GM18519 (cell line): Measurements from ENCODE around the gene ZSCAN31.
"Not testable (repeated sequence)": the region's sequence is repeated elsewhere in the genome, so short reads cannot be mapped to it uniquely, and the experiment has no call there.

ENCODE experiments used
- ATAC-seq: cut with Tn5 transposase; IDR thresholded peaks from one replicate; pipeline ENCODE4 v1.9.1; 2021; ENCODE audit warnings: mild to moderate bottlenecking, moderate library complexity; ENCODE audit not compliant: unreplicated experiment, low FRiP score

ZSCAN31 gene

DNA sequence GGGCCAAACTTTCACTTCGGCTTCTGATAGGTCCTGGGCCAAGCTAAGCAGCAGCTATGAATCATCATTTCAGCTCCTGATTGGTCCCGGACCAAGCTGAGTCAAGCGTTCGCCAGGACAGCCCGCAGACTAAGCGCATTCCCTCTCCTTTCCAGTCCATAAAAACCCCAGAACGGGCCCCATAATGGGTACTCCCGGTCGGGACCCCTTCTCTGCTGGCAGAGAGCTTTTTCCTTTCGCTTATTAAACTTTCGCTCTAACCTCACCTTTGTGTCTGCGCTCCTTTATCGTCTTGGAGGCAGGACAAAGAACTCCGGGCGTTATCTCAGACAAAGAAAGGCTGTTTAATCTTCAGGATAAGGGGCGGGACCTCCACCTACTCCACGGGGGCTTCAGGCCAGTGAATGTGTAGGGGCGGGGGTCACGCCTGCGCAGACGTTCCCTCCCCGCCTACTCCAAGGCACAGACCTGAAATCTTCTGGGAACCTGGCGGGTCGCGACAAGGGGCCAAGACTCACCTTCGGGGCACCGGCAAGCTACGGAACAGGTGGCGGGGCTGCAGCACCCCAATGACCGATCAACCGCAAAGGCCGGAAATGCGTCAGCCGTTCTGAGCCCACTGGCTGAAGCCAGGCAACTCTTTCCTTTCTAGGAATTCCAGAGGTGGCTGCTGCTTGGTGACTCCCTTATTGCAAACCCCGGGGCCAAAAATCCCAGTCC, at the start of gene ZSCAN31:
TSS of gene ZSCAN31 (minus strand) at position 585 of the 720 bp plus-strand sequence. CDS start 6,465 bp downstream, outside the sequence.
- peak; percentile 77 for ATAC-seq

DNA sequence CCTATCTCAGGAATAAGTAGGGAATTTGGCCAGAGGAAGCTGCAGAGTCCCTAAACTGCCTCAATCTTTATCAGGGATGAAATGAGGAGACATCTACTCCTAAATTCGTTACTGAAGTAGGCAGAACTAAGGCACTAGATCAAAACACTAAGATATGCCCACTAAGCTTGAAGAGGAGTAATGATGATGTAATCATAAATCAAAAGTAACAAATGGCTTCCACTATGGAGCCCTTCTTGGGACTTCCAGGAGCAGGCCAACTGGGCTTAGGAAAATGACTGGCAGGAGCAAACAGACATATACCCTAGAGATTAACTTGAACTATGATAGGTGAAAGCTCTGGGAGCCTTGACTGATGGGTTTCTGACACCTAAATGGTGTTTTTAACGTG, 48.2 kb upstream of the ZSCAN31 start:
- no peak for ATAC-seq

DNA sequence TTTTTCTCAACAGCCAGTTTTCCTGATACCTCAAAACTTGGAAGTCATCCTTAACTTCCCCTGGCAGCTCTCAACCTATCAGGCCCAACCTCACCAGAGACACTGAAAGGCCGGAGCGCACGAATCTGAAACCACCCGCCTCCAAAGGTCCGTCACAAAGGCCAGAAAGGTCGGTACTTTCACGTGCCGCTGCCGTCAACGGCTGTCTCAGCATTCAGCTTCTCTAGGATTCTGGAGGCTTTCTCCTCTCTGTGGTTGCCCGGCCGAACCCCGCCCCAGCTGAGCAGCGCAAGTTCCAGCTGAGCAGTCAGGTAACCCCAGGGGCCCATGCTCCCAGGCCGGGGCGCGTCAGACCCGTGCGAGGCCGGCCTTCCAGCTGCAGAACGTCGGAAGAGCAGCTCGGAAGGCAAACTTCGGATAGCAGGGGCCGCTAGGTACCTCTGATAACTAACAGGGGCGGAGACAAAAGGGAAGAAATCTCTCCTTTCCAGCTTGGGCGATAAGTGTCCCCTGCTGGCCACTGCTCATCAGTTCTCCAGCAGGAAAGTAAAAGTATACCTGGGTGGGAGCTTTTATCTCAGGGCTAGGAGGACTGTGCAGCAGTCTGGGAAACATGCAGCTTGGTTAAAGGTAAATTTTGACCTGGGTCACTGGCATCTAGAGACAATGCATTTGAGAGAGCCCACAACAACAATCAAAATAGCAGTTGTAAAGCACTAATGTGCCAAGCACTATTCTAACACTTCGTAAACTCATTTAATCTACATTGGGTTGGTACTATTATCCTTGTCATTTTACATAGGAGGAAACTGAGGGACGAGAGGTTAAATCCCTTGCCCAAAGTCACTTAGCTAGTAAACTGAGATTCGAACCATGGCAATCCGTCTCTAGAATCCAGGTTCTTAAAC, 47.5 kb upstream of the ZSCAN31 start:
- peak; percentile 69 for ATAC-seq

DNA sequence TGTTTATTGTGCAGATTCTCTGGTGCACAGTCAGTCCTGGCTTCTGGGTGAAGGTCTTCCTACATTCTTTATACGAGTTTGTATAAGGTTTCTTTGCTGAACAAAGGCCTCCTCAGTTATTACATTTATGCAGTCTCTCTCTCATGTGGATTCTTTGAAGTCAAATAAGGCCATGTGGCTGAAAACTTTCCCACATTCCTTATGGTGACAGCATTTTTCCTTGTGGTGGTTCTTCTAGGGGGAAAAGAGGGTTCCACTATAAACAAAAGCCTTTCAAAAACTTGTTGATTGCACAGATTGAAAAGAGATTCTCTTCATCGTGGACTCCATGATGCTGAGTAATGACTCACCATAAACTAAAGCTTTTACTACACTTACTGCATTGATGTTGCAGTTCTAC, 44.4 kb upstream of the ZSCAN31 start:
- no peak for ATAC-seq

DNA sequence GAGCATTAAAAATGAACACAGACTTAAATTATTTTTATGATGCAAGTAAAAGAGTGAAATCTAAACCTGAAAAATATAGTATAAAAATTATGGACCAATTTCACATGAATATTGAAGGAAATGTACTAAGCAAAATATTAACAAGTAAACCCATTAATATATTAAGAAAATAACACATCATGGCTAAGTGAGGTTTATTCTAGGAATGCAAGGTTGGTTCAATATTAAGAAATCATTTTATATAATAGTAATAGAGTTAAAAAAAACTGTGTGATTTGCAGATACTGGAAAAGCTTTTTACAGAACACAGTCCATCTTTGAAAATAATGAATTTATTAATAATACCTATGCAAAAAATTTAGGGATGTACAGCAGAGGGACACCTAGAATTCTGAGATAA, 42.7 kb upstream of the ZSCAN31 start:
- no peak for ATAC-seq

DNA sequence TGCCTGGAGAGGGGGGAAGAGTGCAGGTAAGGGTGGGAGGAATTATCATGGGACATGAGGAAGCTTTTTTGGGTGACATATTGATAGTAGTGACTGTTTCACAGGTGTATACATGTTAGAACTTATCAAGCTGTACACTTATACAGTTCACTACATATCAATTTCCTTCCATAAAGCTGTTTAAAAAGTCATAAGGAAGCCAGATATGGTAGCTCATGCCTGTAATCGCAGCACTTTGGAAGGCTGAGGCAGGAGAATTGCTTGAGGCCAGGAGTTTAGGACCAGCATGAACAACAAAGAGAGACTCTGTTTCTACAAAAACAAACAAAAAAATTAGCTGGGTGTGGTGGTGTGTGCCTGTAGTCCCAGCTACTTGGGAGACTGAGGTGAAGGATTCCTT, 41.9 kb upstream of the ZSCAN31 start:
- ATAC-seq: no peak

DNA sequence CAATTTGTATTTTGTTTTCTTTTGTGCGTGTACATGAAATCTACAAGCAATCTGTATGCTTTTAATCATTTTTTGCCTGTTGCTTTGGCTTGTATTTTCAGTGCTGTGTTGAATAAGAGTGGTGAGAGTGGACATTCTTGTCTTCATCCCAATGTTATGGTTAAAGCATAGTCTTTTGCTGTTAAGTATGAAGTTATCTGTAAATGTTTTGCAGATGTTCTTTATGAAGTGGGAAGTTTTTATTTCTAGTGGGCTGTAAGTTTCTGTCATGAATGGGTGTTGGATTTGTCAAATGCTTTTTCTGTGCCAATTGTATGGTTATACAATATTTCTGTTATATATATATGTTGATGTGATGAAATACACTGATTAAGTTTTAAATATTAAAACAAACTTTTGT, 38.0 kb upstream of the ZSCAN31 start:
- ATAC-seq: no peak

DNA sequence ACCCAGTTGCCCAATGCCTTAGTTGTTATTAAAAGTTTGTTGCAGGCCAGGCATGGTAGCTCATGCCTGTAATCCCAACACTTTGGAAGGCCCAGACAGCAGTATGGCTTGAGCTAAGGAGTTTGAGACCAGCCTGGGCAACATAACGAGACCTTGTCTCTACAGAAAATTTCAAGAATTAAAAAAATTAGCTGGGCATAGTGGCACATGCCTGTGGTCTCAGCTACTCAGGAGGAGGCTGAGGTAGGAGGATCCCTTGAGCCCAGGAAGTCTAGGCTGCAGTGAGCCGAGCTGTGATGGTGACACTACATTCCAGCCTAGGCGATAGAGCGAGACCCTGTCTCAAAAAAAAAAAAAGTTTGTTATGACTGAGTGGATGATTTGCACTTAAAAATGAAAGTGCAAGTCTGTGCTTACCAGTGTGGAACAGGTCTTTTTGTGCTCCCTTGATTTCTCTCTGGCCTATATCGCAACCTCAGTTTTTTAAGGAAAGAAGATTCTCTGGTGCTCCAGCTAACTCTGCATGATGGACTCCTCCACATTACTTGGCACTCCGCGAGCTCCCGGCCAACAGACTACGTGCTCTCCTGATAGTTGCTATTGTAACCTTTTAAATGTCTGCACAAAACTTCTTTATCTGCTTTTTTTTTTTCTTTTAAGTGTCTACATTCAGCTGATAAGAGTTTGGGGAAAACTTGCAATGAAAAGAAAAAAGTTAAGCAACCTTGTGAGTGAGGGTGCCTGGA, 35.9 kb upstream of the ZSCAN31 start:
- no peak for ATAC-seq

DNA sequence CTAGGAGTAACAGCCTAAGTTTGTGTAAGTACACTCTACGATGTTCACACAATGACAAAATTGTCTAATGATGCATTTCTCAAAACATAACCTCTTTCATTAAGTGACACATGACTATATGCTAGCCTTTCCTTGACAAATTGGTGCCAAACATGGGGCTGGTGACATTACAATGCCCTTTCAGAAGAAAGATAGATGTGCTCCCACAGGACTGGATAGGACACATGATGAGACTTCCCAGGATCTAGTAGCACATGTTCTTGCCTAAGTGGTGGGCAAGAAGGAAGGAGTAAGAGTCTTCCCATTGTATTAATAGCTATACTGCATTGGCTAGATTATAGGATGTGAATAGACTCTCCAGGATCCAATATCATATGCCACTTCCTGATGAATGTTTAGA, 35.3 kb upstream of the ZSCAN31 start:
- no peak for ATAC-seq

DNA sequence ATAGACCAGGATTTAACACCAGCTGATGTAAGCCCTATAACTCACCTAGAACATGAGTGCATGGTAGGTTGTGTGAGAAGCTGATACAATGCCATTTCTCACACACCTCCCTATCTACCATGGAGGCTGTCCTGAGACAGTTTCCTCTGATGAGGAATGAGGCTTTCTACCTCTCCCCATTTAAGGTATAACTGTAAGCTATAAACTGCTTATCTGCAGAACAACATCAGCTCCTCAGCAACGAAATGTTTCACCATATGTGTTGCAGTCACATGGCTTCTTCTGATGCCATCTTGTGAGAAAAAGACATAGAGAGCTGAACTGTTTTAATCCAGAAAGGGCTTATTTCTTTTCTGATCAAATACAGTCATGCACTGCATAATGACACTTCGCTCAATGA, 34.5 kb upstream of the ZSCAN31 start:
- ATAC-seq: no peak

DNA sequence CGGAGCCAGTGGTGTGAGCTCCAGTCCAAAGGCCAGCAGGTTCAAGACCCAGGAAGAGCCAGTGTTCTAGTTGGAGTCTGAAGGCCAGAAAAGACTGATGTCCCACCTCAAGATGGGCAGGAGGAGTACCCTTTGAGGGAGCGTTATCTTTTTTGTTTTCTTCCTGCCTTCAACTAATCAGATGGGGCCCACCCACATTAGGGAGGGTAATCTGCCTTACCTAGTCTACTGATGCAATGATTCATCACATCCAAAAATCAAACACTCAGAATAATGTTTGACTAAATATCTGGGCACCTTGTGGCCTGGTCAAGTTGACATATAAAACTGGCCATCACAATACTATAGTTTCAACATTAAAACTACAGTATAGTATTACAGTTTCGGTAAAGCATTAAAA, 33.5 kb upstream of the ZSCAN31 start:
- no peak for ATAC-seq

DNA sequence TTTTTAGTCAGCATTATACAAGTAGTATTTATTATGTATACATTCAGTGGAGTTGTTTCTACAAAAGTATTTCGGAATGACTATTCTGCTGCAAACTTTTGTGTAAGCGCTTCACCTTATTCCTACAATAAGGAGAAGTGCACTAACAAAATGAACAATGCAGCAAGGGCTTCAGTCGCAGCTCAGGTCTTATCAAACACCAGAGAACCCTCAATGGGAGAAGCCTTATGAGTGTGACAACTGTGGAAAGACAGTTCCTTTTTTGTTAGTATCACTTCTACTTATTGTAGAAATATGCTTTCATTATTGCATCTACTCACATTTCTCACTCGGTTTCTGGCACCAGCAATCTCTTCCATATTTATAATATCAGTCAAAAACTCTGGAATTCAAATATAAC, 32.6 kb upstream of the ZSCAN31 start:
- ATAC-seq: peak; percentile 67

DNA sequence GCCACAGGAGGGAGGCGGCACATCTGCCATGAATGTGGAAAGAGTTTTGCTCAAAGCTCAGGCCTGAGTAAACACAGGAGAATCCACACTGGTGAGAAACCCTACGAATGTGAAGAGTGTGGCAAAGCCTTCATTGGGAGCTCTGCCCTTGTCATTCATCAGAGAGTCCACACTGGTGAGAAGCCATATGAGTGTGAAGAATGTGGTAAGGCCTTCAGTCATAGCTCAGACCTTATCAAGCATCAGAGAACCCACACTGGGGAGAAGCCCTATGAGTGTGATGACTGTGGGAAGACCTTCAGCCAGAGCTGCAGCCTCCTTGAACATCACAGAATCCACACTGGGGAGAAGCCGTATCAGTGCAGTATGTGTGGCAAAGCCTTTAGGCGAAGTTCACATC, 29.6 kb upstream of the ZSCAN31 start:
- ATAC-seq: not testable (repeated sequence)

DNA sequence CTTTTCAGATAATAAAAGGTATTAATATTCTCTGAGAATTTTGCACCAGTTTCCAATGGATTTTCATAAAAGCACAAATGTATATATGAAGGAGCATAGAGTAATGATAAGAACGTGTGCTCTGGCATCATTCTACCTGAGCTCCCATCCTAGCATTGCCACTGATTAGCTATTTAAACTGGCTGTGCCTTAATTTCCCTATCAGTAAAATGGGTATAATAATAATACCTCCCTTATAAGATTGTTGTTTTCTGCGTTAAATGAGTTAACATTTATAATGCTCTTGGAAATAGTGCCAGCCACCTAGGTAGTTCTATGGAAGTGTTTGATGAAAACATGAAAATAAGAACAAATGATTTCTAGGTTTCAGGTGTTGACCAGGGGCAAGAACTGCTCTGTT, 25.0 kb upstream of the ZSCAN31 start:
- ATAC-seq: no peak

DNA sequence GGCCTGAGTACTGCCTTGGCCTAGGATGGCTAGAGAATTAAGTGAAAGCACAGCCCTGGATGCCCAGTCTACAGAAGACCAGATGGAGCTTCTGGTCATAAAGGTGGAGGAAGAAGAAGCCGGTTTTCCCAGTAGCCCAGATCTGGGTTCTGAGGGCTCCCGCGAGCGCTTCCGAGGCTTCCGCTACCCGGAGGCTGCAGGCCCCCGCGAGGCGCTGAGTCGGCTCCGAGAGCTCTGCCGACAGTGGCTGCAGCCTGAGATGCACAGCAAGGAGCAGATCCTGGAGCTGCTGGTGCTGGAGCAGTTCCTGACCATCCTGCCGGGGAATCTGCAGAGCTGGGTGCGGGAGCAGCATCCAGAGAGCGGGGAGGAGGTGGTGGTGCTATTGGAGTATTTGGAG, 23.6 kb upstream of the ZSCAN31 start:
- not testable (repeated sequence) for ATAC-seq

DNA sequence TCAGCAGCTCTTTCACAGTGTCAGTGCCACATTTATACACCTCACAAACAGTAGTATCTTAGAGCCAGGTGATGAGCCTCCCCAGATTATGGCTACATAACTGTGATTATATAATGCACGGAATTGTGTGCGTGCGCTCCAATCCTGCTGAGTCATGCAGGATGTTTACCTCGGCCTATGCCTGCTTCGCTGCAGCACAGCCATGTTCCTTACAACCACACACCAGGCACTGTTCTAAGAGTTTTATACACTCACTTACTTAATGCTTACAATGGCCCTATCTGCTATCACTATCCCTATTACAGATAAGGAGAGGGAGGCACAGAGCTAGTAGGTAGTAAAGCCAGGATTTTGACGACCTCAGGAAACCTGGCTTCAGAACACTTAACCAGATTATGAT, 21.1 kb upstream of the ZSCAN31 start:
- ATAC-seq: no peak

DNA sequence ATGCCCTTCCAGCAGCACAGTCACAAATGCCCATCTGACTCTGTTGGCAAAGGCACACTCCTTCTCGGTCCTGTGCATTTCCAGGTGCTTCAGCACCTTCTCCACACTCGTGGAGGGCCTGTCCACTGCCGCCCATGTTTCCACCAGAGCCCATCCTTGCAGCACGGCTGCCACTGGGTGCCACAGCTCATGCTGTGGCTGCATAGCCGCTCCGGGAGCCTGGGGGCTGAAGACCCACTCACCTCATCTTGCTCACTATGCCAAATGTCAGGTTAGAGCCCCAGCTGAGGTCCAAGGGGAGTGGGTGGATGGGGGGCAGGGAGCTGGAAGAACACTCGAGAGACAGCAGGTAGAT, 20.7 kb upstream of the ZSCAN31 start:
- ATAC-seq: no peak

DNA sequence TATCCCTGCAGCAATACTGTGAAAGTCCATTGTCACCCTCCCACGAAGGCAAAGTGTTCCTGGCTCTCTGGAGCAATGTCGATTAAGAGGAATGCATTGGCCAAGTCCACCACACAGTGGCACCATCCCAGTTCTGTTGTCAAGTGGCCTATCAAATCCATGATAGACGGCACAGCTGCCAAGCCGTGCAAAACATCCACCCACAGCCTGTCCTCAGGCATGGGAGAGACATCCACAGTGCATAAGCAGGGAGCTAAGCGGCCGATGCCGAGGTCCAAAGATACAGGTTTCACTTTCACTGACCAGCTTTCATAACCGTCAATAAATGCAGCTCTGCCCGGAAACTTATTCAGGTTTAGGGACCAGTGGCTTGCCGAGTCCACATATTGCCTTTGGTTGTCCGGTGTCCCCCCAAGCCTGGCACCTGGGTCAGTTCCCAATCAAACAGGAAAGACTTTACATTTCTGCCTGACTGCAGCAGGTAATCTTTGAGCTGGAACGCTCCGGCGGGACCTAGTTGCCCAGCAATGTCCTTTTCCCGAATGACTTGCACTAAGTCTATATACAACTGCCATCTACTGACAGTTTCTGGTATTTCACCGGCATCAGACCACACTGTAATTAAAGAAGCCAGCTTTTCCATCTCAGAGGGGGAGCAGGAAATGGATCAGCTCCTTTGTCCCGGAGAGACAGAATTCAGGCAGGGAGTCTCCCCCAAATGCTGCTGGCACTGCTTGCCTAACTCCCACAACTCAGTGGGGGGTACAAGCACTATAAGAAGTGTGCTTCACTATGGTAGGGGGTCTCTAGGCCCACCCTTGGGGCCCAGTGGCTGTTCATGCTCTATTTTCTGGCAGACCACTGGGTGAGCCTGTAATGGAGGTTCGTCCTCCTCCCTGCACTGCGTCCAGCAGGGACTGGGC, 20.1 kb upstream of the ZSCAN31 start:
- no peak for ATAC-seq

DNA sequence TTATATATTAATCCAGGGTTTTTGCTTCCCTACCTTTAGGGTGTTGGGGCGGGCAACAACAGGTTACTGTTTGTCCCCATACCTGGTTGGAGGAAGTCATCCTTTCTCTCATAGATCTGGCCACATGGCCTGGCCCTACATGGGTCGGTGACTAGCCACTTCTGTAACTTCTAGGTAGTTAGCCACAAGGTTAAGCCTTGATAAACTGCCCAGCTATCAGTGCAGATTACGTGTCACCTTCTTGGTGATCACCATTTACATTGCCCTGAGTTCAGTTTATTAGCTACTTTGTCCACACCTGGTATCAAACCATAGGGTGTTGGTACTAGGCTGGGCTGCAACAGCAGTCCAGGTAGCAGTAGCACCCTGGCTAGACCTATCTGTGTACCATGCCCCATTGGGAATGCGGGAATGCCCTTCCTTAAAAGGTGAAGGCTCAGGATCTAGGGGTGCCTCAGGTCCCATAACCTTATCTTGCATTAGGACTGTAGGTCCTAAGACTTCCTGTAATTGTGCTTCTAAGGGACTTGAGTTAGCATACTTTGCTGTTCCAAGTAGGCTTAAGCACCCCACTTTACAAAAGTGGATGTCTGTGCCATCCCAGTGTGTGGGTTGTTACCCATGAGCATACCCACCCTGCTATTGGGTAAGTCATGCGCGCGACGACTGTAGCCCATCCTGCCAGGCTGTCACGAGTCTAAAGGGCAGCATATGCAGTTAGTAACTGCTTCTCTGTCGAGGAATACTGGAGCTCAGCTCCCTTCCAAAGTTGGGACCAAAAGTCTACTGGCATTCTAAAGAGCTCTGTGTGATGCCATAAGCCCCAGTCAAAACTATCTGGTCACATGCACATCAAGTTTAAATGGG, 19.0 kb upstream of the ZSCAN31 start:
- ATAC-seq: no peak
